ENCODE results near the gene FAM169A.

DNA sequence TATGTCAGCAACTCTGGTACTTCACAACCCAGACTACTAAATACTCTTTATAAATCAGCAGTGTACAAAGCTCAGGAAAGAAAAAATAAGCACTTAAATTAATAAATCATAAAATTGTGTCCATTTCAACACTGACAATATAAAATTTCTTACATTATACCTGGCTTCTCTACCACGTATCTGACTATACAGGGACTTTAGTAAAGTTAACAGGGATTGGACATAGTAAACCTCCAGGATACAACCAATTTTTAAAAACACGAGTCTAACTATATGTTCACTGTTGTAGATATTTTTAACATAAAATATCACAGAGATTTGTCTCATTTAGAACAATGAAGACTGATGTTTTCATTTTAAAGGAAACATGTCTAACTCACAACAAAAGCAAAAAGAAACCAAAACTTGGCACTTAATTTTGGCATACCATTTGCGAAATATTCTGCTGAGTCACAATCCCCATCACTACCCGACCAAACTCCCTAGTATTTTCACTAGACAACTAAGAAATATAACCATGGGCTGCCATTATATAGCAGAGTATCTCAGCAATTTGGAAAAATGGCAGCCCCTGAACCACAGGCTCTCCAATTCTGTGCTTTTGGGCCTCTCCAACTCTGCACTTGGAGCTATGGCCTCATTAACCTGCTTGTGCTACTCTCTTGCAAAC, 14.4 kb downstream of the FAM169A start:
- no peak for TF ChIP-seq POLR2A (IDR thresholded peaks at IDR 0.05)
- TF ChIP-seq POLR2AphosphoS5 (IDR thresholded peaks at IDR 0.05), result no peak
- TF ChIP-seq EP300 (IDR thresholded peaks at IDR 0.05), result no peak
